ENCODE measurements around the gene LAMB4. TPM values are rescaled to one million over a fixed set of nuclear protein-coding genes. Genes with fewer than 3 reads are reported as not detected.

LAMB4 gene
- polyA plus RNA-seq, 2 of the 4 experiments (the other 2 are of a cell fraction) = 0.13 to 0.19 TPM

GRCh38 chr7:108152198-108152597 lies 22.0 kb upstream of the LAMB4 start (continued):
- TF ChIP-seq CTCF (IDR thresholded peaks at IDR 0.05) = no peak
- TF ChIP-seq PHF8 (IDR thresholded peaks at IDR 0.05; ENCODE audit: borderline replicate concordance, low read depth) = no peak
- TF ChIP-seq JUN (IDR thresholded peaks at IDR 0.05) = no peak
- no peak for TF ChIP-seq FOSB (CRISPR knock-in tag; IDR thresholded peaks at IDR 0.05)

GRCh38 chr7:108149908-108150307 lies 19.7 kb upstream of the LAMB4 start:
- H3K4me1 ChIP-seq = peaks cover 9% of the 10 kb centered on the region; the same call in 1 of the 3 replicates
- H3K4me3 ChIP-seq = no peak overlapping the region
- H3K27ac ChIP-seq = no peak overlapping the region
- DNase-seq (ENCODE audit: low read depth in 1 of 2, low spot score in 1 of 2) (no peak), ATAC-seq (no peak), FAIRE-seq (no peak)
- CTCF ChIA-PET = no interaction called here
- H3K9me3 ChIP-seq = no peaks in the 10 kb centered on the region
- TF ChIP-seq HDAC2 (IDR thresholded peaks at IDR 0.05) (no peak), RNF2 (IDR thresholded peaks at IDR 0.05; ENCODE audit: borderline replicate concordance, low read depth) (no peak), EHMT2 (IDR thresholded peaks at IDR 0.05; ENCODE audit: low read depth) (no peak), BCL3 (IDR thresholded peaks at IDR 0.05) (no peak), RARB (CRISPR knock-in tag; IDR thresholded peaks at IDR 0.05) (no peak), NPAS2 (CRISPR knock-in tag; IDR thresholded peaks at IDR 0.05; ENCODE audit: borderline replicate concordance) (no peak), E2F6 (IDR thresholded peaks at IDR 0.05; ENCODE audit: borderline replicate concordance, low read depth) (no peak), BHLHE40 (IDR thresholded peaks at IDR 0.05; ENCODE audit: low read depth, low read length) (no peak), CEBPB (IDR thresholded peaks at IDR 0.05) (no peak)
- POLR2A ChIA-PET = no interaction called here
- H3K4me2 ChIP-seq = no peak overlapping the region
- 85% methylated on average over 6 of the region's 6 CpGs for WGBS (ENCODE audit: missing lambda C conversion rate)

- POLR2A ChIA-PET = no interaction called here
- CTCF ChIA-PET = no interaction called here
- WGBS (ENCODE audit: missing lambda C conversion rate) = 83% methylated on average over 5 of the region's 5 CpGs
These were observed 19.0 kb upstream of the LAMB4 start for GRCh38 chr7:108149119-108149518.

More at GRCh38 chr7:108149119-108149518, 19.0 kb upstream of the LAMB4 start:
- FAIRE-seq = no peak
- no peak for DNase-seq (ENCODE audit: low read depth in 1 of 2, low spot score in 1 of 2)
- H3K9me3 ChIP-seq = no peaks in the 10 kb centered on the region
- H3K4me2 ChIP-seq = no peak overlapping the region
- H3K27ac ChIP-seq = no peak overlapping the region
- TF ChIP-seq NFE2L2 (conservative IDR thresholded peaks at IDR 0.05; ENCODE audit: low read length) (no peak), REST (IDR thresholded peaks at IDR 0.05) (no peak), HOXB5 (CRISPR knock-in tag; IDR thresholded peaks at IDR 0.05) (no peak), RNF2 (IDR thresholded peaks at IDR 0.05; ENCODE audit: borderline replicate concordance, low read depth) (no peak), HOXB13 (CRISPR knock-in tag; IDR thresholded peaks at IDR 0.05; ENCODE audit: low read depth) (no peak), EP300 (IDR thresholded peaks at IDR 0.05) (no peak), CBX2 (IDR thresholded peaks at IDR 0.05; ENCODE audit: borderline replicate concordance, low read depth) (no peak), FOSB (CRISPR knock-in tag; IDR thresholded peaks at IDR 0.05) (no peak), EHMT2 (IDR thresholded peaks at IDR 0.05; ENCODE audit: low read depth) (no peak), USF2 (IDR thresholded peaks at IDR 0.05) (no peak), SMC3 (IDR thresholded peaks at IDR 0.05) (no peak), KDM5A (IDR thresholded peaks at IDR 0.05) (no peak), HES2 (IDR thresholded peaks at IDR 0.05) (no peak)
- ATAC-seq = no peak
- H3K4me1 ChIP-seq = peaks cover 9% of the 10 kb centered on the region; the same call in 1 of the 3 replicates
- H3K4me3 ChIP-seq = no peak overlapping the region

Measured in A549 (cell line).